Progenitor cell of endocrine pancreas (in vitro differentiated cells): Measurements from ENCODE around the gene SCYL3. TPM values are rescaled to one million over a fixed set of nuclear protein-coding genes. Genes with fewer than 3 reads are reported as not detected.

Source experiments
- DNase-seq: peaks from one replicate; pipeline ENCODE4 v3.0.0; 2021; ENCODE audit warnings: low spot score; ENCODE audit not compliant: unreplicated experiment
- H3K27ac Mint-ChIP-seq: 2 replicates; pipeline ENCODE4 v1.8.0; 2021; ENCODE audit warnings: mild to moderate bottlenecking, moderate library complexity, mixed read lengths
- H3K27me3 Mint-ChIP-seq: 2 replicates; pipeline ENCODE4 v1.8.0; 2021; ENCODE audit warnings: mixed read lengths
- H3K36me3 Mint-ChIP-seq: 2 replicates; pipeline ENCODE4 v1.8.0; 2022; ENCODE audit warnings: mixed read lengths; ENCODE audit not compliant: insufficient read depth
- H3K4me1 Mint-ChIP-seq: 2 replicates; pipeline ENCODE4 v1.8.0; 2021; ENCODE audit warnings: low read depth, mixed read lengths
- H3K4me3 Mint-ChIP-seq: 2 replicates; pipeline ENCODE4 v1.8.0; 2021; ENCODE audit warnings: low read depth, mild to moderate bottlenecking, moderate library complexity, mixed read lengths
- H3K9me3 Mint-ChIP-seq: 2 replicates; pipeline ENCODE4 v1.8.0; 2021; ENCODE audit warnings: low read depth, mixed read lengths
- CTCF ChIP-seq: fragments of 200-600 bp; sonication (generic); IDR thresholded peaks from one replicate; pipeline ENCODE4 v1.5.0; 2021; ENCODE audit warnings: antibody characterized with exemption, mild to moderate bottlenecking; ENCODE audit not compliant: unreplicated experiment
- total RNA-seq: library from RNA; stranded (reverse); gene quantifications from 2 replicates; pipeline ENCODE4 v1.2.1, GENCODE V29; 2021

SCYL3 gene
- total RNA-seq, 1 donor from 2014 or later, result 14.8 TPM

GRCh38 chr1:169886422-169886821, 7.3 kb downstream of the SCYL3 start:
- Mint-ChIP-seq H3K4me3 (no peak overlapping the region), H3K4me1 (peaks cover 23% of the 10 kb centered on the region), H3K36me3 (peaks cover 23% of the 10 kb centered on the region), H3K27me3 (no peaks in the 10 kb centered on the region), H3K9me3 (no peaks in the 10 kb centered on the region), H3K27ac (no peak overlapping the region)
- DNase-seq, result no peak
- no peak for TF ChIP-seq CTCF

- Mint-ChIP-seq H3K9me3 (no peaks in the 10 kb centered on the region), H3K36me3 (peaks cover 24% of the 10 kb centered on the region), H3K27ac (no peak overlapping the region), H3K4me1 (peaks cover 11% of the 10 kb centered on the region), H3K27me3 (no peaks in the 10 kb centered on the region), H3K4me3 (no peak overlapping the region)
- no peak for DNase-seq
- TF ChIP-seq CTCF, result no peak
These were observed 8.5 kb downstream of the SCYL3 start for GRCh38 chr1:169885207-169885606.

- Mint-ChIP-seq H3K9me3 (no peaks in the 10 kb centered on the region), H3K27me3 (no peaks in the 10 kb centered on the region), H3K4me1 (peaks cover 9% of the 10 kb centered on the region), H3K27ac (no peak overlapping the region), H3K36me3 (peaks cover 24% of the 10 kb centered on the region), H3K4me3 (no peak overlapping the region)
- no peak for TF ChIP-seq CTCF
- no peak for DNase-seq
These were observed 9.1 kb downstream of the SCYL3 start for GRCh38 chr1:169884634-169885033.

DNA sequence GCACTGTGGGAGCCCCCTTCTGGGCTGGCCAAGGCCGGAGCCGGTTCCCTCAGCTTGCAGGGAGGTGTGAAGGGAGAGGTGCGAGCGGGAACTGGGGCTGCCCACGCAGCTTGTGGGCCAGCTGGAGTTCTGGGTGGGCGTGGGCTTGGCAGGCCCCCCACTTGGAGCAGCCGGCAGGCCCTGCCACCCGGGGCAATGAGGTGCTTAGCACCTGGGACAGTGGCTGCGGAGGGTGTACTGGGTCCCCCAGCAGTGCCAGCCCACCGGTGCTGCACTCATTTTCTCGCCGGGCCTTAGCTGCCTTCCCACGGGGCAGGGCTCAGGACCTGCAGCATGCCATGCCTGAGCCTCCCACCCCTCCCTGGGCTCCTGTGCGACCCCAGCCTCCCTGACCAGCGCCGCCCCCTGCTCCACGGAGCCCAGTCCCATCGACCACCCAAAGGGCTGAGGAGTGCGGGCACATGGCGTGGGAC, 11.6 kb downstream of the SCYL3 start:
- no peak for TF ChIP-seq CTCF
- H3K27ac Mint-ChIP-seq, result no peak overlapping the region
- no peak overlapping the region for H3K4me3 Mint-ChIP-seq
- peaks cover 25% of the 10 kb centered on the region for H3K36me3 Mint-ChIP-seq
- no peaks in the 10 kb centered on the region for H3K9me3 Mint-ChIP-seq
- no peaks in the 10 kb centered on the region for H3K27me3 Mint-ChIP-seq
- H3K4me1 Mint-ChIP-seq, result no peaks in the 10 kb centered on the region
- no peak for DNase-seq

GRCh38 chr1:169879034-169879840, 14.5 kb downstream of the SCYL3 start:
- no peak overlapping the region for H3K4me3 Mint-ChIP-seq
- peaks cover 35% of the 10 kb centered on the region for H3K36me3 Mint-ChIP-seq
- no peaks in the 10 kb centered on the region for H3K27me3 Mint-ChIP-seq
- no peak for DNase-seq
- H3K9me3 Mint-ChIP-seq, result no peaks in the 10 kb centered on the region
- no peak for TF ChIP-seq CTCF
- peak overlapping the region; percentile 46 for H3K27ac Mint-ChIP-seq
- no peaks in the 10 kb centered on the region for H3K4me1 Mint-ChIP-seq
